ENCODE results near the gene GLTP. TPM values are rescaled to one million over a fixed set of nuclear protein-coding genes. Genes with fewer than 3 reads are reported as not detected.

GLTP gene
- total RNA-seq, 1 experiment from 2014 or later, result 78.2 TPM

DNA sequence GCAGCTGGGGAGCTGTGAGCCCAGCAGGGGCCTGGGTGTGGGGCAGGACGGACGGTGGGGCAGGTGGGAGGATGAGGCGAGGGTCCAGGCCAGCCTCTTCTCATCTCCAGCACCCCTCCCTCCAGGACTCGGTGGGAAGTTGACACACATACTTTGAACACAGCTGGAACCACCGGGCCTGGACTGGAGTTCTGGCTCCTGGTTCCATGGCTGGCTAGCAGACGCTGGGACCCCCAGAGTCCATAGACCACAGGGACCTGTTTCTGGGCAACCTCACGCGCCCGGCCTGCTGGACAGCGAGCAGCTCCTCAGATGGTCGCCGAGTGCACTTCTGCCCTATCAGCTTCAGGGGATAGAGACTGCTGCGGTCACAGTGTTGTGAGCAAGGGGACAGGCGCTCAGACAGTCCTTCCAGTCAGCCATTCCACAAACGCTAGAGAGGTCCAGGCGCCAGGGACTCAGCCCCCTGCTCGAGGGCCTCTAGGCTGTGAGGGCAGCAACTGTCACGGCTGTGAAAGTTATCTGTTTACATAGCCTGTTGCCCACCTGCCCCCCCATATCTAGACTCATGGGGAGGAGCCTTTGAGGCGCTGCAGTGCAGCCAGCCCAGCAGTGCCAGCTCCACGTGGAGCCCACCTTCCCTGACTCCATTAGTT is 45.0 kb upstream of the GLTP start:
- ATAC-seq, result no peak

DNA sequence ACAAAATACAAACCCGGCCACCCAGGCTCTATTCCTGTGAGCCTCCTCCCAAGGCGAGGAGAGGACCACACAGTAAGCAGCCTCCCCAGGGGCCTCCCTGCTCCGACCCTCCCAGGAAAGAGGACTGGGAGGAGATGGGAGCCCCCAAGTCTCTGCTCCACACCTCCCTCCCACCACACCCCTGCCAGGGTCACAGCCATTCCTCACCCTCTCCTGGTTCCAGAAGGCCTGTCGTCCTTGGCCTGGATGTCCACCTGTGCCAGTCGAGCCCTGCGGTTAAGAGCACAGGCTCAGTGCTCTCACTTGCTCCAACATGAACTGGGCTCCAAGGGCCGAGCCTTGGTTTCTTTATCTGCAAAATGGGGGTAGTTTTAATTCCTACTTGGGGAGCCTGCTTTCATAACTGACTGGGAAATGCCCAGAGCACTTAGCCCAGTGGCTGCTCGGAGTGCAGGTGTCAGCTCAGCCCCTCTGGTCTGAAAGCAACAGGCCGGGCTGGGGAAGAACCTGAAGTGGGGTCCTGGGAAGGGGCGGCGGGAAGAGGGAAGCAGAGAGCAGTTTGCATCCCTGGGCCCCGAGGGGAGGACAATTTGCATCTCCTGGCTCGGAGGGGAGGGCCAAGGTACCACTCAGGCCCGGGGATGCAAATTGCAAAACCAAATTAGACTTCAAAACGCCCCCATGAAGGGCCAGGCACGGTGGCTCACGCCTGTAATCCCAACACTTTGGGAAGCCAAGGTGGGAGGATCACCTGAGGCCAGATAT is 43.3 kb upstream of the GLTP start:
- ChIA-PET POLR2A (ENCODE audit: unreplicated experiment) (no interaction called here), CTCF (no interaction called here)
- no peaks in the 10 kb centered on the region for H3K4me1 ChIP-seq (ENCODE audit: insufficient read depth, low read length)
- no peaks in the 10 kb centered on the region for H4K20me1 ChIP-seq (ENCODE audit: low read length)
- no peak overlapping the region for H3K4me3 ChIP-seq (ENCODE audit: low read length)
- ATAC-seq (no peak), DNase-seq (no peak)
- BruUV-seq (replicated peaks), result no TSS peak
- TF ChIP-seq EZH2phosphoT487 (IDR thresholded peaks at IDR 0.05; ENCODE audit: borderline replicate concordance, low read length) (no peak), EZH2 (IDR thresholded peaks at IDR 0.05; ENCODE audit: low read length, unreplicated experiment) (no peak)
- TF ChIP-seq, protein P1, sequence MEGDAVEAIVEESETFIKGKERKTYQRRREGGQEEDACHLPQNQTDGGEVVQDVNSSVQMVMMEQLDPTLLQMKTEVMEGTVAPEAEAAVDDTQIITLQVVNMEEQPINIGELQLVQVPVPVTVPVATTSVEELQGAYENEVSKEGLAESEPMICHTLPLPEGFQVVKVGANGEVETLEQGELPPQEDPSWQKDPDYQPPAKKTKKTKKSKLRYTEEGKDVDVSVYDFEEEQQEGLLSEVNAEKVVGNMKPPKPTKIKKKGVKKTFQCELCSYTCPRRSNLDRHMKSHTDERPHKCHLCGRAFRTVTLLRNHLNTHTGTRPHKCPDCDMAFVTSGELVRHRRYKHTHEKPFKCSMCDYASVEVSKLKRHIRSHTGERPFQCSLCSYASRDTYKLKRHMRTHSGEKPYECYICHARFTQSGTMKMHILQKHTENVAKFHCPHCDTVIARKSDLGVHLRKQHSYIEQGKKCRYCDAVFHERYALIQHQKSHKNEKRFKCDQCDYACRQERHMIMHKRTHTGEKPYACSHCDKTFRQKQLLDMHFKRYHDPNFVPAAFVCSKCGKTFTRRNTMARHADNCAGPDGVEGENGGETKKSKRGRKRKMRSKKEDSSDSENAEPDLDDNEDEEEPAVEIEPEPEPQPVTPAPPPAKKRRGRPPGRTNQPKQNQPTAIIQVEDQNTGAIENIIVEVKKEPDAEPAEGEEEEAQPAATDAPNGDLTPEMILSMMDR (conservative IDR thresholded peaks at IDR 0.05; ENCODE audit: low read depth, low read length), result no peak
- H3K9me3 ChIP-seq (ENCODE audit: low read length), result no peaks in the 10 kb centered on the region
- no peaks in the 10 kb centered on the region for H3K9me2 ChIP-seq (replicated peaks; ENCODE audit: low read length)
- H2AFZ ChIP-seq (ENCODE audit: low read length), result no peak overlapping the region
- no peaks in the 10 kb centered on the region for H3K79me2 ChIP-seq (ENCODE audit: low read length)
- no peak overlapping the region for H3K9ac ChIP-seq (ENCODE audit: low read length)
- H3K4me2 ChIP-seq (ENCODE audit: low read length), result no peak overlapping the region
- no peaks in the 10 kb centered on the region for H3K27me3 ChIP-seq (ENCODE audit: low read length)
- H3K27ac ChIP-seq (ENCODE audit: low read length), result no peak overlapping the region
- H3K36me3 ChIP-seq (ENCODE audit: low read depth, low read length), result peaks cover 6% of the 10 kb centered on the region; the same call in 1 of the 2 replicates
- no peaks in the 10 kb centered on the region for H3F3A ChIP-seq (ENCODE audit: low read length, unreplicated experiment)
- intact Hi-C loops (cut with micrococcal nuclease), result no loop called here

More for the DNA sequence above, 45.0 kb upstream of the GLTP start:
- no peaks in the 10 kb centered on the region for H3K9me2 ChIP-seq (replicated peaks; ENCODE audit: low read length)
- TF ChIP-seq EZH2 (IDR thresholded peaks at IDR 0.05; ENCODE audit: low read length, unreplicated experiment) (no peak), EZH2phosphoT487 (IDR thresholded peaks at IDR 0.05; ENCODE audit: borderline replicate concordance, low read length) (no peak)
- TF ChIP-seq, protein P1 (conservative IDR thresholded peaks at IDR 0.05; ENCODE audit: low read depth, low read length), result no peak
- no peaks in the 10 kb centered on the region for H3K4me1 ChIP-seq (ENCODE audit: insufficient read depth, low read length)
- no peak overlapping the region for H3K9ac ChIP-seq (ENCODE audit: low read length)
- no peak for DNase-seq
- intact Hi-C loops (cut with micrococcal nuclease), result no loop called here
- POLR2A ChIA-PET (ENCODE audit: unreplicated experiment), result no interaction called here
- no peaks in the 10 kb centered on the region for H3K27me3 ChIP-seq (ENCODE audit: low read length)
- H3K9me3 ChIP-seq (ENCODE audit: low read length), result no peaks in the 10 kb centered on the region
- no peak overlapping the region for H3K4me3 ChIP-seq (ENCODE audit: low read length)
- no peaks in the 10 kb centered on the region for H4K20me1 ChIP-seq (ENCODE audit: low read length)
- no peaks in the 10 kb centered on the region for H3K36me3 ChIP-seq (ENCODE audit: low read depth, low read length)
- no peaks in the 10 kb centered on the region for H3K79me2 ChIP-seq (ENCODE audit: low read length)
- H3F3A ChIP-seq (ENCODE audit: low read length, unreplicated experiment), result no peaks in the 10 kb centered on the region
- no peak overlapping the region for H3K4me2 ChIP-seq (ENCODE audit: low read length)
- no peak overlapping the region for H3K27ac ChIP-seq (ENCODE audit: low read length)
- CTCF ChIA-PET, result no interaction called here
- no TSS peak for BruUV-seq (replicated peaks)
- no peak overlapping the region for H2AFZ ChIP-seq (ENCODE audit: low read length)

DNA sequence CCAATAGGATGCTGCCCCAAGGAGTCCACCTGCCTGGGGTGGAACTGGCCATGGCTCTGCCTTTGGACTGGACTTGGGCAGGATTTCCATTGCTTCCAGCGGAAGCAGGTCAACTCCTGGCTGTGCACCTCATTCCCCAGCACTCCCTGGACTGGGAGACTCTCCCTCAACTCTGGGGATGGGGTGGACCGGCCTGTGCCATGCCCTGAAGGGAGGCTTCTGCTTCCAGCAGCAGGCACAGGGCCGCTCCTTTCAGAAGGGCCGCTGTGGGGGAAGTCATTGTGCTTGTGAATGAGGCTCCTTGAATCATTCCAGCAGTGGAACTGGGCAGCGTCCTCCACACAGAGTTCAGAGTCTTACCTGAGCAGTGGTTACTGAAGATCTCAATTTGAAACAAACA is 42.7 kb upstream of the GLTP start:
- DNase-seq (no peak), ATAC-seq (no peak)
- no TSS peak for BruUV-seq (replicated peaks)
- TF ChIP-seq, protein P1 (conservative IDR thresholded peaks at IDR 0.05; ENCODE audit: low read depth, low read length), result no peak
- no peak for TF ChIP-seq EZH2 (IDR thresholded peaks at IDR 0.05; ENCODE audit: low read length, unreplicated experiment)
- Histone ChIP-seq H3K79me2 (ENCODE audit: low read length) (no peaks in the 10 kb centered on the region), H3F3A (ENCODE audit: low read length, unreplicated experiment) (no peaks in the 10 kb centered on the region), H3K4me1 (ENCODE audit: insufficient read depth, low read length) (no peaks in the 10 kb centered on the region), H3K9me2 (replicated peaks; ENCODE audit: low read length) (no peaks in the 10 kb centered on the region), H3K4me2 (ENCODE audit: low read length) (no peak overlapping the region), H3K9me3 (ENCODE audit: low read length) (no peaks in the 10 kb centered on the region), H4K20me1 (ENCODE audit: low read length) (no peaks in the 10 kb centered on the region), H3K4me3 (ENCODE audit: low read length) (no peak overlapping the region), H3K27me3 (ENCODE audit: low read length) (no peaks in the 10 kb centered on the region), H3K36me3 (ENCODE audit: low read depth, low read length) (peaks cover 6% of the 10 kb centered on the region; the same call in 1 of the 2 replicates), H3K9ac (ENCODE audit: low read length) (no peak overlapping the region), H3K27ac (ENCODE audit: low read length) (no peak overlapping the region), H2AFZ (ENCODE audit: low read length) (no peak overlapping the region)
- intact Hi-C loops (cut with micrococcal nuclease), result no loop called here
- CTCF ChIA-PET, result no interaction called here
- POLR2A ChIA-PET (ENCODE audit: unreplicated experiment), result no interaction called here

All from PC-3 (cell line).